Stimulated activated CD8-positive, alpha-beta memory T cell treated with anti-CD3 and anti-CD28 coated beads, Interleukin-15, amount 100 ng/mL, for 1 hour (primary cell): ENCODE data around the gene AQR.
"Not testable (repeated sequence)": the region's sequence is repeated elsewhere in the genome, so short reads cannot be mapped to it uniquely, and the experiment has no call there.

Experiments used
- DNase-seq: peaks from one replicate; pipeline ENCODE4 v3.0.0-alpha.2; 2020; ENCODE audit warnings: low read depth

AQR gene

GRCh38 chr15:34812868-34813365, 156.6 kb downstream of the AQR start:
- not testable (repeated sequence) for DNase-seq

GRCh38 chr15:34812369-34812768, 157.2 kb downstream of the AQR start:
- no peak for DNase-seq

- no peak for DNase-seq
Observed at GRCh38 chr15:34810443-34811129, 159.0 kb downstream of the AQR start.

GRCh38 chr15:34809186-34809585, 160.4 kb downstream of the AQR start:
- DNase-seq: no peak

GRCh38 chr15:34808016-34808415, 161.5 kb downstream of the AQR start:
- no peak for DNase-seq

- not testable (repeated sequence) for DNase-seq
Observed at GRCh38 chr15:34807241-34807640, 162.3 kb downstream of the AQR start.

GRCh38 chr15:34804776-34805175, 164.8 kb downstream of the AQR start:
- no peak for DNase-seq

- no peak for DNase-seq
Observed at GRCh38 chr15:34804113-34804512, 165.4 kb downstream of the AQR start.

GRCh38 chr15:34802803-34803750, 166.5 kb downstream of the AQR start:
- DNase-seq: no peak

GRCh38 chr15:34802371-34802770, 167.2 kb downstream of the AQR start:
- no peak for DNase-seq
